HepG2 (cell line): ENCODE data around the gene STAT4. TPM values are rescaled to one million over a fixed set of nuclear protein-coding genes. Genes with fewer than 3 reads are reported as not detected.

ENCODE experiments used
- ATAC-seq: fragments of 200-7000 bp; cut with Tn5 transposase; 3 replicates; pipeline ENCODE4 v1.9.1; 2020; ENCODE audit warnings: mild to moderate bottlenecking, moderate library complexity
- BruUV-seq: library from RNA; stranded (reverse); fragments of 400-500 nt; replicated peaks from 2 replicates; lab custom pipeline; 2021; lab: Mats Ljungman, UMichigan
- CTCF ChIA-PET: fragments of 300-600 bp; formaldehyde crosslinking; extraction: SDS; loops from one replicate; lab custom pipeline; 2021; ENCODE audit warnings: low total read pairs, inconsistent platforms, low intra/inter-chr PET ratio; lab: Yijun Ruan, JAX
- POLR2A ChIA-PET: fragments of 350-600 bp; sonication (Branson Sonifier 250); formaldehyde crosslinking; loops from one replicate; lab custom pipeline; 2020; ENCODE audit warnings: antibody characterized with exemption, inconsistent platforms; lab: Yijun Ruan, JAX
- DNase-seq: peaks from one replicate; pipeline ENCODE4 v3.0.0-alpha.2; 2015; ENCODE audit warnings: low spot score
- FAIRE-seq: peaks from 3 replicates; lab custom pipeline; 2011; peaks lifted over from hg19 to GRCh38; lab: Jason Lieb, UNC
- H2AFZ ChIP-seq: one replicate; pipeline ENCODE4 v1.6.1; 2011; ENCODE audit warnings: low read length, inconsistent platforms
- H3K27ac ChIP-seq: fragments of 300-600 bp; 3 replicates; pipeline ENCODE4 v1.8.0; 2011; ENCODE audit warnings: mixed run types, mild to moderate bottlenecking, mixed read lengths, low read length, inconsistent platforms; ENCODE audit not compliant: insufficient read depth; ENCODE audit errors: extremely low read length
- H3K27me3 ChIP-seq, 2 experiments: fragments of 200-600 bp in 1 of 2; 2 replicates in 1 of 2; 3 replicates in 1 of 2; pipeline versions ENCODE4 v1.6.0 to v1.8.0; 2011; ENCODE audit warnings: low read length in 2 of 2, mild to moderate bottlenecking in 2 of 2, moderate library complexity in 2 of 2, inconsistent platforms in 1 of 2; ENCODE audit not compliant: insufficient read depth in 2 of 2, control insufficient read depth in 1 of 2
- H3K36me3 ChIP-seq, 2 experiments: fragments of 200-600 bp in 1 of 2; replicated peaks in 1 of 2; 2 replicates in 1 of 2; 3 replicates in 1 of 2; pipeline versions ENCODE4 v1.5.1 to v1.8.0; 2011; ENCODE audit warnings: low read length in 2 of 2, inconsistent platforms in 1 of 2; ENCODE audit not compliant: insufficient read depth in 2 of 2, control insufficient read depth in 1 of 2
- H3K4me1 ChIP-seq: 2 replicates; pipeline ENCODE4 v1.5.1; 2012; ENCODE audit warnings: low read length, inconsistent platforms; ENCODE audit not compliant: insufficient read depth
- H3K4me2 ChIP-seq: 2 replicates; pipeline ENCODE4 v1.6.0; 2011; ENCODE audit warnings: low read depth, low read length, inconsistent platforms
- H3K4me3 ChIP-seq, 3 experiments: fragments of 200-600 bp in 1 of 3; sonication (generic), shearing (Covaris generic) in 1 of 3; replicated peaks in 1 of 3; 2 replicates each; pipeline ENCODE4 v1.5.1; 2011 to 2016; ENCODE audit warnings: low read length in 3 of 3, inconsistent platforms in 2 of 3, low read depth in 2 of 3, mild to moderate bottlenecking in 2 of 3, control low read depth in 1 of 3, mixed read lengths in 1 of 3; ENCODE audit not compliant: insufficient read depth in 1 of 3
- H3K79me2 ChIP-seq: one replicate; pipeline ENCODE4 v1.6.1; 2011; ENCODE audit warnings: low read length, inconsistent platforms; ENCODE audit not compliant: insufficient read depth
- H3K9ac ChIP-seq: 2 replicates; pipeline ENCODE4 v1.6.0; 2011; ENCODE audit warnings: mild to moderate bottlenecking, low read depth, low read length, inconsistent platforms; ENCODE audit not compliant: insufficient read depth
- H3K9me3 ChIP-seq: 2 replicates; pipeline ENCODE4 v1.5.1; 2012; ENCODE audit warnings: mild to moderate bottlenecking, low read length
- H4K20me1 ChIP-seq: 2 replicates; pipeline ENCODE4 v1.6.0; 2011; ENCODE audit warnings: inconsistent platforms, mild to moderate bottlenecking, low read length, moderate library complexity; ENCODE audit not compliant: insufficient read depth
- ETV5 ChIP-seq: IDR thresholded peaks from 2 replicates; pipeline ENCODE4 v1.6.1; 2018; ENCODE audit warnings: missing biosample characterization, missing genetic modification reagents, inconsistent platforms, borderline replicate concordance
- IKZF5 ChIP-seq: IDR thresholded peaks from 2 replicates; pipeline ENCODE4 v1.6.1; 2018; ENCODE audit warnings: missing genetic modification reagents, mild to moderate bottlenecking, missing compliant biosample characterization
- PRMT3 ChIP-seq: sonication (generic); formaldehyde crosslinking; IDR thresholded peaks from 2 replicates; pipeline ENCODE4 v1.8.1; 2022; ENCODE audit warnings: low read depth, mild to moderate bottlenecking, moderate library complexity, missing genetic modification reagents, borderline replicate concordance
- RAD51 ChIP-seq: fragments of 450-650 bp; IDR thresholded peaks from 2 replicates; pipeline ENCODE4 v1.6.1; 2016; ENCODE audit warnings: borderline replicate concordance
- SMAD3 ChIP-seq: sonication (generic); formaldehyde crosslinking; IDR thresholded peaks from 2 replicates; pipeline ENCODE4 v1.4.0; 2020; ENCODE audit warnings: missing genetic modification reagents
- ZNF335 ChIP-seq: sonication (generic); formaldehyde crosslinking; IDR thresholded peaks from 2 replicates; pipeline ENCODE4 v1.4.0; 2020; ENCODE audit warnings: missing genetic modification reagents
- ZNF33B ChIP-seq: sonication (generic); formaldehyde crosslinking; IDR thresholded peaks from 2 replicates; pipeline ENCODE4 v1.5.1; 2020; ENCODE audit warnings: mild to moderate bottlenecking, missing genetic modification reagents
- ZNF792 ChIP-seq: IDR thresholded peaks from 2 replicates; pipeline ENCODE4 v1.6.1; 2016
- WGBS: methylation state at CpG from one replicate; pipeline ENCODE4 v1.1.6; 2017; ENCODE audit warnings: low lambda C conversion rate; 5-methylcytosine and 5-hydroxymethylcytosine counted together
- in situ Hi-C: cut with HindIII; loops from 2 replicates; pipeline ENCODE4 v1.10.0; 2017; ENCODE audit warnings: low pct_unique_long_range_greater_than_20kb; ENCODE audit not compliant: extremely low pct_ligation_motif_present
- intact Hi-C: fragments of 100-400 bp; cut with micrococcal nuclease; formaldehyde crosslinking; loops from one replicate; pipeline ENCODE4 v1.10.0; 2022; ENCODE audit not compliant: unreplicated experiment
- polyA plus RNA-seq, 8 experiments: library from polyadenylated mRNA; depleted of rRNA in 3 of 8; stranded (reverse) in 7 of 8; unstranded in 1 of 8; fragments of >200 nt; fragmentation: Illumina TruSeq in 4 of 8; extraction: Trizol in 4 of 8; gene quantifications; 2 replicates each; pipeline versions ENCODE4 v1.2.1 to v1.2.3, GENCODE V29; 2011 to 2016; ENCODE audit warnings: low read depth in 4 of 8, missing spikeins in 1 of 8, mixed read lengths in 1 of 8; ENCODE audit not compliant: insufficient read depth in 1 of 8
- total RNA-seq, 5 experiments: library from RNA; depleted of rRNA; stranded (reverse); fragments of >200 nt; fragmentation: Illumina TruSeq; extraction: Trizol; gene quantifications; 2 replicates each; pipeline ENCODE4 v1.2.3, GENCODE V29; 2016; ENCODE audit warnings: low read depth in 1 of 5
- TF ChIP-seq, protein P1 (sequence below): IDR thresholded peaks from 2 replicates; pipeline ENCODE4 v1.6.1; 2016; ENCODE audit warnings: mild to moderate bottlenecking, missing biosample characterization, missing genetic modification reagents
- TF ChIP-seq, protein P2 (sequence below): sonication (generic); formaldehyde crosslinking; IDR thresholded peaks from 2 replicates; pipeline ENCODE4 v1.5.1; 2020; ENCODE audit warnings: missing genetic modification reagents, mild to moderate bottlenecking, borderline replicate concordance
- TF ChIP-seq, protein P3 (sequence below): sonication (generic); formaldehyde crosslinking; IDR thresholded peaks from 2 replicates; pipeline ENCODE4 v1.8.1; 2023; ENCODE audit warnings: mild to moderate bottlenecking, missing genetic modification reagents, borderline replicate concordance

The STAT4 gene
- total and polyA plus RNA-seq, 2 of the 13 experiments (the other 11 are each of a cell fraction or from before 2014, with no cell fraction given), result 0.37 TPM; not detected in 1

GRCh38 chr2:191019376-191019775 is 131.4 kb downstream of the STAT4 start (continued):
- TF ChIP-seq, protein P1, sequence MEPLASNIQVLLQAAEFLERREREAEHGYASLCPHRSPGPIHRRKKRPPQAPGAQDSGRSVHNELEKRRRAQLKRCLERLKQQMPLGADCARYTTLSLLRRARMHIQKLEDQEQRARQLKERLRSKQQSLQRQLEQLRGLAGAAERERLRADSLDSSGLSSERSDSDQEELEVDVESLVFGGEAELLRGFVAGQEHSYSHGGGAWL (CRISPR knock-in tag), result no peak
- TF ChIP-seq, protein P2, sequence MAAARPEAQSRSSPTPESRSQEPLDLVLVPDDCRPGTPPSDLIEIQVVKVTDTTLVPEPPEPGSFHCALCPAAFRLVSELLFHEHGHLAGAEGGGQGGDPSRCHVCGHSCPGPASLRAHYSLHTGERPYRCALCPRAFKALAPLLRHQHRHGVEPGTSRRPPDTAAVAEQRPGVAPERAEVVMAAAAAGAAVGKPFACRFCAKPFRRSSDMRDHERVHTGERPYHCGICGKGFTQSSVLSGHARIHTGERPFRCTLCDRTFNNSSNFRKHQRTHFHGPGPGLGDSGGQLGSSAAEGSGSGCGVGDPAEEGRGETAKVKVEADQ (CRISPR knock-in tag), result no peak
- TF ChIP-seq, protein P3, sequence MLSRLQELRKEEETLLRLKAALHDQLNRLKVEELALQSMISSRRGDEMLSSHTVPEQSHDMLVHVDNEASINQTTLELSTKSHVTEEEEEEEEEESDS (CRISPR knock-in tag), result no peak
- TF ChIP-seq ZNF33B (no peak), IKZF5 (CRISPR knock-in tag) (no peak)

- intact Hi-C loops, result loop anchor here (10.0 kb wide), 2 partner anchors 204 to 684 kb away; no protein-coding TSS in a partner anchor
- H3K27ac ChIP-seq, result no peak overlapping the region
- H3K9me3 ChIP-seq, result no peaks in the 10 kb centered on the region
- no TSS peak for BruUV-seq
- H3K36me3 ChIP-seq, result no peaks in the 10 kb centered on the region
- H2AFZ ChIP-seq, result no peak overlapping the region
- POLR2A ChIA-PET, result interaction anchor here (3.2 kb wide), 1 partner anchor 137 kb away, joined by 18 read pairs; the partner anchor contains the start of gene GLS
- peak overlapping the region; percentile 52 for H3K4me2 ChIP-seq
- no peak for ATAC-seq
- TF ChIP-seq ZNF335 (CRISPR knock-in tag), result no peak
- no peak for TF ChIP-seq ZNF792
- TF ChIP-seq RAD51, result no peak
- TF ChIP-seq SMAD3 (CRISPR knock-in tag), result no peak
- no peak for TF ChIP-seq PRMT3
- no peak for TF ChIP-seq ETV5 (CRISPR knock-in tag)
- TF ChIP-seq, all 625 proteins: peak for 0
- peaks cover 4% of the 10 kb centered on the region for H3K79me2 ChIP-seq
- peak overlapping the region in 2 of 3 experiments; percentile 15 to 28; a peak in 2 of 6 replicates for H3K4me3 ChIP-seq
- WGBS, result 23% methylated on average over 3 of the region's 3 CpGs
- in situ Hi-C loops, result no loop called here
- DNase-seq (no peak), FAIRE-seq (no peak)
- H3K9ac ChIP-seq, result peak overlapping the region; percentile 25; the same call in 1 of the 2 replicates
- H3K27me3 ChIP-seq, result peaks cover 0 to 7% of the 10 kb centered on the region in 2 experiments; a peak in 1 of 5 replicates
- CTCF ChIA-PET, result no interaction called here
- H4K20me1 ChIP-seq, result no peaks in the 10 kb centered on the region
- peaks cover 43% of the 10 kb centered on the region for H3K4me1 ChIP-seq
Measured at GRCh38 chr2:191018643-191019119, 132.1 kb downstream of the STAT4 start.
